GM10248 (cell line): Measurements from ENCODE around the gene TMBIM6.

Experiments
- CTCF ChIA-PET: fragments of 300-600 bp; sonication (Branson Sonifier 250); formaldehyde crosslinking; extraction: SDS; loops from one replicate; lab custom pipeline; 2021; ENCODE audit warnings: antibody characterized with exemption; lab: Yijun Ruan, JAX
- POLR2A ChIA-PET: fragments of 350-650 bp; sonication (Branson Sonifier 250); formaldehyde crosslinking; extraction: SDS; loops from one replicate; lab custom pipeline; 2020; ENCODE audit warnings: antibody characterized with exemption; lab: Yijun Ruan, JAX
- DNase-seq: peaks from one replicate; pipeline ENCODE4 v3.0.0; 2012; ENCODE audit errors: extremely low spot score
- TF ChIP-seq, protein P1 (sequence below): IDR thresholded peaks from 2 replicates; pipeline ENCODE4 v1.5.1; 2012; ENCODE audit warnings: mild to moderate bottlenecking, low read depth; ENCODE audit errors: extremely low read depth, missing control alignments, control extremely low read depth

Gene TMBIM6

DNA sequence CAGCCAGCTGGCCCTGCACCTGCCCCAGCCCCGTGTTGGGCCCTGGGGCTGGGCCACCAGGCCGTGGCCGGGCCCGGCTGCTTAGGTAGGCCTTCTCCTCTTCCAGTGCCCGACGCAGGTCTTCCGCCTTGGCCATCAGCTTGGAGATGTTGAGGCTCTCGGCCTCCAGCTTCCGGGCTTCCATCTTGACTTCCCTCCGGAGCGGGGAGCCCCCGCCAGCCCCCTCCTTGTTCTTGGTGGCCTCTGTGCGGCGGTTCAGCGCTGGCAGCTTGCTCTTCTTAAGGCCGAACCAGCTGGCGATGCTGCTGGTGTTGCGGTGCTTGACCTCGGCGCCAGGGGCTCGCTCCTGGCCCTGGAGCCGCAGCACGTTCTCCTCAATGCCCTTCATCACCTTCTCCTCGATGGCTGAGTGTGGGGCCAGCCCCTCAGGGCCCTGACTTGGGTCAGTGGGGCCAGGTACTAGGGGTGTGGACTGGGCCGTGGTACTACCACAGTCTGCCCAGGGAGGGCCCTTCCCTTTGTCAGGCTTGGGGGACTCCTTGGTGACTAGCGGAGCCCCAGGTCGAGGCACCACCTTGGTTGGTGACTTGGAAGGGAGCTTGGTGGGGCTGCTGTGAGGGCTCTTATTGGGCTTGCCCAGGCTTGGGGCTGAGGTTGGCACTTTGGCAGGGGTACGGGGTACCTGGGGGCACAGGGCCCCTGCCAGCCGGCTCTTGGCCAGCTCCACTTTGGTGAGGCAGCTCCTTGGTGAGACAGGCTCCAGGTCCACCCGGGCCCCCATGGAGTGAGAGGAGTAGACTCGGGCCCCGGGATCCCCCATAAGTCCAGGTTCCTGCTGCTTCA is 53.7 kb downstream of the TMBIM6 start:
- ChIA-PET POLR2A (interaction anchor here (0.6 kb wide), 1 partner anchor 51 kb away, joined by 8 read pairs; no protein-coding TSS in a partner anchor), CTCF (interaction anchor here (0.9 to 6.0 kb wide), 4 partner anchors 17 to 214 kb away, joined by 3 to 34 read pairs (median 8); no protein-coding TSS in a partner anchor)
- peak; percentile 10 for DNase-seq
- TF ChIP-seq, protein P1, sequence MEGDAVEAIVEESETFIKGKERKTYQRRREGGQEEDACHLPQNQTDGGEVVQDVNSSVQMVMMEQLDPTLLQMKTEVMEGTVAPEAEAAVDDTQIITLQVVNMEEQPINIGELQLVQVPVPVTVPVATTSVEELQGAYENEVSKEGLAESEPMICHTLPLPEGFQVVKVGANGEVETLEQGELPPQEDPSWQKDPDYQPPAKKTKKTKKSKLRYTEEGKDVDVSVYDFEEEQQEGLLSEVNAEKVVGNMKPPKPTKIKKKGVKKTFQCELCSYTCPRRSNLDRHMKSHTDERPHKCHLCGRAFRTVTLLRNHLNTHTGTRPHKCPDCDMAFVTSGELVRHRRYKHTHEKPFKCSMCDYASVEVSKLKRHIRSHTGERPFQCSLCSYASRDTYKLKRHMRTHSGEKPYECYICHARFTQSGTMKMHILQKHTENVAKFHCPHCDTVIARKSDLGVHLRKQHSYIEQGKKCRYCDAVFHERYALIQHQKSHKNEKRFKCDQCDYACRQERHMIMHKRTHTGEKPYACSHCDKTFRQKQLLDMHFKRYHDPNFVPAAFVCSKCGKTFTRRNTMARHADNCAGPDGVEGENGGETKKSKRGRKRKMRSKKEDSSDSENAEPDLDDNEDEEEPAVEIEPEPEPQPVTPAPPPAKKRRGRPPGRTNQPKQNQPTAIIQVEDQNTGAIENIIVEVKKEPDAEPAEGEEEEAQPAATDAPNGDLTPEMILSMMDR, result no peak

DNA sequence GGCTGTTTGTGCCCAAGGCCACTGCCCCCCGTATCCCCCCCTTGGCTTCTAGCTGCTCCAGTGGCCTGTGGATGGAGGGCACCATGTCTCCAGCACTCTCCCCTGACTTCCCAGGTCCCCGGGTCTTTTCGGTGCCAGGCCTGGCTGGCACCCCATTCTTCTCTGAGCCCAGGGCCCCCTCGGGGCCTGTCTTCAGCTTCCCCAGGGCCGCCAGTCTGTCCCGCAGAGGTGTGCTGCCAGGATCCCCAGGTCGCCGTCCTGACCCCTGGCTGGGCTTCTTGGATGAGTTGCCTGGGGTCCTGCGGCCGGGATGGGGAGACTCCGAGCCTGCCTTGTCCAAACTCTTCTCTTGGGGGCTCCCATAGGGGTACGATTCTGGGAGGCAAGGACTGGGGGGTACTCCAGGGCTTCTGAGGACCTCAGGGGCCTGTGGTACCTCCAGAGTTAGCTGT is 54.3 kb downstream of the TMBIM6 start:
- POLR2A ChIA-PET, result interaction anchor here (0.6 kb wide), 1 partner anchor 52 kb away, joined by 8 read pairs; no protein-coding TSS in a partner anchor
- TF ChIP-seq, protein P1, result no peak
- CTCF ChIA-PET, result interaction anchor here (0.9 to 6.0 kb wide), 6 partner anchors 15 to 215 kb away, joined by 3 to 34 read pairs (median 6); no protein-coding TSS in a partner anchor
- peak; percentile 11 for DNase-seq

DNA sequence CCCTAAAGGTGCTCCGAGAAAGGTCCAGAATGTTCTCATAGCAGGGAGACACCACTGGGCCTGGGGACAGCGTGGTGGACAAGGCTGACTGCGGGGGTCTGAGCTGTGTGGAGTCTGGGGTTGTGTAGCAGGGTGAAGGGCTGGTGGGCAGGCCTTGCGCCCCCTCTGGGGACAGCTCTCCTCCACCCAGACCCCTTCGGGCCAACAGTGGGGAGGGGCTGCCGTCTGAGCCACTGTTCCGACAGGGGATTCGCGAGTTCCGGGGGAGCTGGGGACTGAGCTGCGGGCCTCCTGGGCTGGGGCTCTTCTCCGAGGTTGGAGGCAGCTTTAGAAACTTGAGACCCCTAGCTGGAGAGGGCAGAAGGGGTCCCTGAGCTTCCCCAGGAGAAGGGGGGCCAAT is 54.8 kb downstream of the TMBIM6 start:
- ChIA-PET CTCF (interaction anchor here (0.8 to 6.0 kb wide), 6 partner anchors 13 to 44 kb away, joined by 3 to 34 read pairs (median 6); no protein-coding TSS in a partner anchor), POLR2A (interaction anchor here (0.6 kb wide), 1 partner anchor 52 kb away, joined by 8 read pairs; no protein-coding TSS in a partner anchor)
- DNase-seq, result no peak
- TF ChIP-seq, protein P1, result no peak

DNA sequence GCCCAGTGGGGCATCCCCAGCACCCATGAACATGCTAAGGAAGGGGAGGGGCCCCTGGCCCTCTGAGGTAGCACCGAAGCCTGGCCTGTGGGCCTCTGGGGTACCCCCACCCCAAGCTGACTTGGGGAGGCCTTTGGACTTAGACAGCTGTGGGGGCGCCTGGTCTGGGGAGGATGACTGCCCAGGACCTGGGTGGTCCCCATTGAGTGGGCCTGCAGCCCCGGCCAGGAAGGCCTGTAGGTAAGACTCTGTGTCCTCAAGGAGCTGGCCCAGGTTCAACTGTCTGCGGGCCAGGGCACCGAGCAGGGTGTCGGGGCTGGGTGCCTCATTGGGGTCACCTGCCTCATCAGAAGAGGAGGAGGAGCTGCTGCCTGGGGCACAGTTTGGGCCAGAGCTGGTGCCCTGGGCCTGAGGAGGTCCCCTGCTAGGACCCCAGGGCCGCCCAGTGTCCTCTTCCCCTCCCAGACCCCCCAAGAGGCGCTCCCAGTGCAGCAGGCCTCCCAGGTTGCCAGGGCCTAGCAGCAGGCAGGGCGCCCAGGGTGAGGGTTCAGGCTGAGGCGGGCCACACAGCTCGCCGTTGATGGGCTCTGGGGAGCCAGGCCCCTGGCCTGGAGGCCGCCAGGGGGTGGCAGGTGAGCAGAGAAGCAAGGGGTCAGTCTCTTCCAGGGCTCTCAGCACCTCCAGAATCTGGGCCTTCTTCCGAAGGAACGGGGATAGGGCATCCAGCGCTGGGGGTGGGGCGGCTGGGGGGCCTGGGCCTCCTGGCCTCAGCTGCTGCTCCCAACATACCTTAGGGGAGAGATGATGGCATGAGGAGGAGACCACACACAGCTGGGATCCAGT is 55.5 kb downstream of the TMBIM6 start:
- peak; percentile 17 for DNase-seq
- POLR2A ChIA-PET, result no interaction called here
- CTCF ChIA-PET, result interaction anchor here (0.8 to 6.0 kb wide), 7 partner anchors 8 to 44 kb away, joined by 3 to 34 read pairs (median 5); no protein-coding TSS in a partner anchor
- TF ChIP-seq, protein P1, result no peak

DNA sequence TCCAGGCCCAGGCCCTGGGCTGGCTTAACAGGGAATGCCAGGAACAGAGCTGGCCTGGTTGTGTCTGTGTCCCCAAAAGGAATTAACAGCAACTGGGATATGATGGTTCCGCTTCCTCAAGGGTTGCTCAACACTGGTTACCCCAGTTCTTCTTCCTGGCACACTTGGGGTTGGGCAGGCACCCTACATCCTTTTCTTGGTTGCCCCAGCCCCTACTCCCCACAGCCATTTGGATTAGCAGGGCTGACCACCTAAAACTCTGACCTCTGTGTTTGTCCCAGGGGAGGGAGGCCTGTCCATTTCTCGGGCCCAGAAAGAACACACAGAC is 56.1 kb downstream of the TMBIM6 start:
- POLR2A ChIA-PET, result no interaction called here
- CTCF ChIA-PET, result interaction anchor here (1.0 to 6.0 kb wide), 5 partner anchors 8 to 41 kb away, joined by 3 to 34 read pairs (median 6); no protein-coding TSS in a partner anchor
- TF ChIP-seq, protein P1, result no peak

DNA sequence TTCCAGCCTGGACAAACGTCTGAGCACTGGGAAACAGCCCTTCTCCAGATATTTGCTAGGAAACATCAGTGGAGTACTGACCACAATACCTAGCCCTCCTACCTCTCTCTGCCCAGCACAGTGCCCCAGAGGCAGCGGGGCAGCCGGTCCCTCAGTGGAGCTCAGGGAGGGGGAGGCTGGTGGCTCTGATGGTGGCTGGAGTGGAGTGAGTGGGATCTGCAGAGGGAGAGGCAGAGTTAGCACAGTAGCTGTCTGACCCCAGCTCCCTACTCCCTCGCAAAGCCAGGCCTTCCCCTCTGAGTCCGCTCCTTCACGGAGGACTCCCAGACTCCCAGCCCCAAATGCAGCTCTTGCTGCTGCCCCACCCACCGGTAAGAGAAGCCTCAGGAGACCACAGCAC is 56.9 kb downstream of the TMBIM6 start:
- CTCF ChIA-PET, result interaction anchor here (1.0 to 6.0 kb wide), 4 partner anchors 8 to 57 kb away, joined by 3 to 34 read pairs (median 3); partner anchors contain the start of gene TMBIM6
- peak; percentile 9 for DNase-seq
- TF ChIP-seq, protein P1, result no peak
- POLR2A ChIA-PET, result no interaction called here

More for the DNA sequence above, 56.1 kb downstream of the TMBIM6 start:
- DNase-seq, result peak; percentile 17
